ENCODE measurements around the gene TFEB.

Gene TFEB

GRCh38 chr6:41717392-41717736 lies 18.0 kb downstream of the TFEB start:
- H3F3A ChIP-seq (ENCODE audit: control insufficient read depth, insufficient read depth): no peaks in the 10 kb centered on the region; the same call in 1 of the 2 replicates
- no peaks in the 10 kb centered on the region for H3K27me3 ChIP-seq (ENCODE audit: control insufficient read depth, low read length)
- TF ChIP-seq EZH2phosphoT487 (IDR thresholded peaks at IDR 0.05; ENCODE audit: borderline replicate concordance, low read length) (no peak), CTCF (IDR thresholded peaks at IDR 0.05; ENCODE audit: low read depth, low read length, poor library complexity, severe bottlenecking) (no peak)
- H3K9me2 ChIP-seq (replicated peaks; ENCODE audit: control insufficient read depth, low read length): no peaks in the 10 kb centered on the region
- no peaks in the 10 kb centered on the region for H3K9me3 ChIP-seq (ENCODE audit: control insufficient read depth, insufficient read depth, low read length)
- peaks cover 11% of the 10 kb centered on the region for H3K36me3 ChIP-seq (ENCODE audit: control insufficient read depth, low read length)
- H3K27ac ChIP-seq (ENCODE audit: low read depth, low read length): peak overlapping the region; percentile 44
- H3K79me2 ChIP-seq (ENCODE audit: control insufficient read depth, low read length): peaks cover 98% of the 10 kb centered on the region
- peaks cover 92% of the 10 kb centered on the region for H3K4me1 ChIP-seq (ENCODE audit: control insufficient read depth, low read length)
- peak overlapping the region; percentile 45 for H3K4me3 ChIP-seq (ENCODE audit: low read length)
- peaks cover 9% of the 10 kb centered on the region; the same call in 1 of the 2 replicates for H4K20me1 ChIP-seq (ENCODE audit: control insufficient read depth, insufficient read depth, low read depth, low read length)
- peak overlapping the region; percentile 60 for H3K4me2 ChIP-seq (ENCODE audit: low read length)

- TF ChIP-seq CTCF (IDR thresholded peaks at IDR 0.05; ENCODE audit: low read depth, low read length, poor library complexity, severe bottlenecking) (no peak), EZH2phosphoT487 (IDR thresholded peaks at IDR 0.05; ENCODE audit: borderline replicate concordance, low read length) (no peak)
- Histone ChIP-seq H3K9me2 (replicated peaks; ENCODE audit: control insufficient read depth, low read length) (no peaks in the 10 kb centered on the region), H3K4me2 (ENCODE audit: low read length) (peak overlapping the region; percentile 60), H3F3A (ENCODE audit: control insufficient read depth, insufficient read depth) (no peaks in the 10 kb centered on the region; the same call in 1 of the 2 replicates), H3K36me3 (ENCODE audit: control insufficient read depth, low read length) (peaks cover 10% of the 10 kb centered on the region; the same call in 1 of the 2 replicates), H3K4me3 (ENCODE audit: low read length) (peak overlapping the region; percentile 45), H3K27ac (ENCODE audit: low read depth, low read length) (peak overlapping the region; percentile 44), H3K4me1 (ENCODE audit: control insufficient read depth, low read length) (peaks cover 87% of the 10 kb centered on the region), H3K9me3 (ENCODE audit: control insufficient read depth, insufficient read depth, low read length) (no peaks in the 10 kb centered on the region), H4K20me1 (ENCODE audit: control insufficient read depth, insufficient read depth, low read depth, low read length) (peaks cover 8% of the 10 kb centered on the region; the same call in 1 of the 2 replicates), H3K79me2 (ENCODE audit: control insufficient read depth, low read length) (peaks cover 94% of the 10 kb centered on the region), H3K27me3 (ENCODE audit: control insufficient read depth, low read length) (no peaks in the 10 kb centered on the region)
These were observed 18.7 kb downstream of the TFEB start for GRCh38 chr6:41716516-41717391.

- Histone ChIP-seq H3K9me2 (replicated peaks; ENCODE audit: control insufficient read depth, low read length) (no peaks in the 10 kb centered on the region), H3K9me3 (ENCODE audit: control insufficient read depth, insufficient read depth, low read length) (no peaks in the 10 kb centered on the region), H3K36me3 (ENCODE audit: control insufficient read depth, low read length) (peaks cover 10% of the 10 kb centered on the region; the same call in 1 of the 2 replicates), H3K27me3 (ENCODE audit: control insufficient read depth, low read length) (no peaks in the 10 kb centered on the region), H3K4me1 (ENCODE audit: control insufficient read depth, low read length) (peaks cover 79% of the 10 kb centered on the region), H3K79me2 (ENCODE audit: control insufficient read depth, low read length) (peaks cover 86% of the 10 kb centered on the region), H3F3A (ENCODE audit: control insufficient read depth, insufficient read depth) (no peaks in the 10 kb centered on the region; the same call in 1 of the 2 replicates), H4K20me1 (ENCODE audit: control insufficient read depth, insufficient read depth, low read depth, low read length) (peaks cover 8% of the 10 kb centered on the region; the same call in 1 of the 2 replicates), H3K4me3 (ENCODE audit: low read length) (peak overlapping the region; percentile 45), H3K4me2 (ENCODE audit: low read length) (peak overlapping the region; percentile 60), H3K27ac (ENCODE audit: low read depth, low read length) (peak overlapping the region; percentile 44)
- TF ChIP-seq CTCF (IDR thresholded peaks at IDR 0.05; ENCODE audit: low read depth, low read length, poor library complexity, severe bottlenecking) (no peak), EZH2phosphoT487 (IDR thresholded peaks at IDR 0.05; ENCODE audit: borderline replicate concordance, low read length) (no peak)
These were observed 19.5 kb downstream of the TFEB start for GRCh38 chr6:41715795-41716515.

Data from DOHH2 (cell line).